Mammary epithelial cell (primary cell): ENCODE data around the gene SEC22A.

Source experiments
- EZH2 ChIP-seq: IDR thresholded peaks from 2 replicates; pipeline ENCODE4 v1.6.1; 2012; ENCODE audit warnings: low read length, inconsistent platforms, borderline replicate concordance
- TF ChIP-seq, protein P1 (sequence below), 2 donors: IDR thresholded peaks in 1 of 2; conservative IDR thresholded peaks in 1 of 2; 2 replicates each; pipeline ENCODE4 v1.5.1; 2011 to 2012; ENCODE audit warnings: inconsistent platforms in 2 of 2, low read length in 2 of 2, mild to moderate bottlenecking in 2 of 2, control low read depth in 1 of 2, low read depth in 1 of 2; ENCODE audit not compliant: insufficient read depth in 1 of 2; ENCODE audit errors: extremely low read depth in 1 of 2

DNA sequence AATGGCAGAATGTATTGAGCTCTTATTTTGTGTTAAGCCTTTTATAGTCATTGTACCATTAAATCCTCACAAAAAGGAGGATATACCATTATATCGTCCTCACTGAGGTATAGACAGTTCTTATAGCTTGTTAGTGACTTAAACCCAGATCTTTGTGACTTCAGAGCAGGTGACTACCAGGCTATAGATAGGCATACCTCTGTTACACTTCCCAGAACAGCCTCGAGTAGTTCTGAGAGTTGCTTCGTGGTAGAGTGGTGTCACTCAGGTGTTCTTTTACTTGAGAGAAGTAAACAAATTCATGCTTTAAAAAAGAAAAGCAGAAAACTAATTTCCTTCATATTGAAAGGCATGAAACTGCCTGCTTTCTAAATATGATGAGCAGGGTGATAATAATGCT, 59.9 kb downstream of the SEC22A start:
- TF ChIP-seq, protein P1, sequence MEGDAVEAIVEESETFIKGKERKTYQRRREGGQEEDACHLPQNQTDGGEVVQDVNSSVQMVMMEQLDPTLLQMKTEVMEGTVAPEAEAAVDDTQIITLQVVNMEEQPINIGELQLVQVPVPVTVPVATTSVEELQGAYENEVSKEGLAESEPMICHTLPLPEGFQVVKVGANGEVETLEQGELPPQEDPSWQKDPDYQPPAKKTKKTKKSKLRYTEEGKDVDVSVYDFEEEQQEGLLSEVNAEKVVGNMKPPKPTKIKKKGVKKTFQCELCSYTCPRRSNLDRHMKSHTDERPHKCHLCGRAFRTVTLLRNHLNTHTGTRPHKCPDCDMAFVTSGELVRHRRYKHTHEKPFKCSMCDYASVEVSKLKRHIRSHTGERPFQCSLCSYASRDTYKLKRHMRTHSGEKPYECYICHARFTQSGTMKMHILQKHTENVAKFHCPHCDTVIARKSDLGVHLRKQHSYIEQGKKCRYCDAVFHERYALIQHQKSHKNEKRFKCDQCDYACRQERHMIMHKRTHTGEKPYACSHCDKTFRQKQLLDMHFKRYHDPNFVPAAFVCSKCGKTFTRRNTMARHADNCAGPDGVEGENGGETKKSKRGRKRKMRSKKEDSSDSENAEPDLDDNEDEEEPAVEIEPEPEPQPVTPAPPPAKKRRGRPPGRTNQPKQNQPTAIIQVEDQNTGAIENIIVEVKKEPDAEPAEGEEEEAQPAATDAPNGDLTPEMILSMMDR (conservative IDR thresholded peaks at IDR 0.05 in 1 of 2, IDR thresholded peaks at IDR 0.05 in 1 of 2; ENCODE audit: extremely low read depth in 1 of 2, insufficient read depth in 1 of 2, low read depth in 1 of 2, low read length in 2 of 2) = no peak
- TF ChIP-seq EZH2 = no peak
